ENCODE measurements around the gene ZNF438.
"Not testable (repeated sequence)": the region's sequence is repeated elsewhere in the genome, so short reads cannot be mapped to it uniquely, and the experiment has no call there.

The ZNF438 gene

GRCh38 chr10:31055573-31056251 is 24.0 kb upstream of the ZNF438 start:
- no peak for DNase-seq (ENCODE audit: low read depth in 2 of 3, low spot score in 2 of 3)

GRCh38 chr10:31051703-31052102 is 20.0 kb upstream of the ZNF438 start:
- no peak for DNase-seq (ENCODE audit: low read depth in 2 of 3, low spot score in 2 of 3)

- DNase-seq (ENCODE audit: low read depth in 2 of 3, low spot score in 2 of 3): no peak
Measured at GRCh38 chr10:31042670-31043069, 11.0 kb upstream of the ZNF438 start.

GRCh38 chr10:31041011-31041410 is 9.3 kb upstream of the ZNF438 start:
- DNase-seq (ENCODE audit: low read depth in 2 of 3, low spot score in 2 of 3): no peak

GRCh38 chr10:31039006-31039405 is 7.3 kb upstream of the ZNF438 start:
- DNase-seq (ENCODE audit: low read depth in 2 of 3, low spot score in 2 of 3): not testable (repeated sequence)

GRCh38 chr10:31037749-31038148 is 6.1 kb upstream of the ZNF438 start:
- no peak for DNase-seq (ENCODE audit: low read depth in 2 of 3, low spot score in 2 of 3)

GRCh38 chr10:31036209-31036608 is 4.5 kb upstream of the ZNF438 start:
- no peak for DNase-seq (ENCODE audit: low read depth in 2 of 3, low spot score in 2 of 3)

GRCh38 chr10:31035266-31035798 is 3.7 kb upstream of the ZNF438 start:
- DNase-seq (ENCODE audit: low read depth in 2 of 3, low spot score in 2 of 3): no peak

GRCh38 chr10:31034098-31034909 is 2.6 kb upstream of the ZNF438 start:
- DNase-seq (ENCODE audit: low read depth in 2 of 3, low spot score in 2 of 3): no peak

GRCh38 chr10:31033147-31033546 is 1.5 kb upstream of the ZNF438 start:
- no peak for DNase-seq (ENCODE audit: low read depth in 2 of 3, low spot score in 2 of 3)

GRCh38 chr10:31032258-31033132 is 830 bp upstream of the ZNF438 start:
- DNase-seq (ENCODE audit: low read depth in 2 of 3, low spot score in 2 of 3): peak; percentile 82 to 91 (median 91)

GRCh38 chr10:31031205-31031557 is 484 bp downstream of the ZNF438 start:
- DNase-seq (ENCODE audit: low read depth in 2 of 3, low spot score in 2 of 3): no peak

- no peak for DNase-seq (ENCODE audit: low read depth in 2 of 3, low spot score in 2 of 3)
Measured at GRCh38 chr10:31030800-31031199, 865 bp downstream of the ZNF438 start.

GRCh38 chr10:31030260-31030659 is 1.4 kb downstream of the ZNF438 start:
- no peak for DNase-seq (ENCODE audit: low read depth in 2 of 3, low spot score in 2 of 3)

- DNase-seq (ENCODE audit: low read depth in 2 of 3, low spot score in 2 of 3): no peak
Measured at GRCh38 chr10:31028081-31028480, 3.6 kb downstream of the ZNF438 start.

GRCh38 chr10:31026279-31026678 is 5.4 kb downstream of the ZNF438 start:
- not testable (repeated sequence) for DNase-seq (ENCODE audit: low read depth in 2 of 3, low spot score in 2 of 3)

GRCh38 chr10:31025142-31025541 is 6.5 kb downstream of the ZNF438 start:
- DNase-seq (ENCODE audit: low read depth in 2 of 3, low spot score in 2 of 3): no peak

- no peak for DNase-seq (ENCODE audit: low read depth in 2 of 3, low spot score in 2 of 3)
Measured at GRCh38 chr10:31023558-31023957, 8.1 kb downstream of the ZNF438 start.

- no peak for DNase-seq (ENCODE audit: low read depth in 2 of 3, low spot score in 2 of 3)
Measured at GRCh38 chr10:31020209-31020608, 11.5 kb downstream of the ZNF438 start.

GRCh38 chr10:31018962-31019361 is 12.7 kb downstream of the ZNF438 start:
- DNase-seq (ENCODE audit: low read depth in 2 of 3, low spot score in 2 of 3): no peak

- no peak for DNase-seq (ENCODE audit: low read depth in 2 of 3, low spot score in 2 of 3)
Measured at GRCh38 chr10:31018356-31018750, 13.3 kb downstream of the ZNF438 start.
